Esophagus mucosa (tissue), 1 donor: ENCODE data around the gene TYW1B. TPM values are rescaled to one million over a fixed set of nuclear protein-coding genes. Genes with fewer than 3 reads are reported as not detected.
A peak's percentile ranks its signal among the peaks of the same experiment; 100 is the strongest.
"Not testable (repeated sequence)": the region's sequence is repeated elsewhere in the genome, so short reads cannot be mapped to it uniquely, and the experiment has no call there.

Experiments used
- ATAC-seq: fragments of 200-7000 bp; cut with Tn5 transposase; one replicate; pipeline ENCODE4 v1.9.1; 2020
- total RNA-seq: library from RNA; stranded (reverse); gene quantifications from one replicate; pipeline ENCODE4 v1.2.4, GENCODE V29; 2023
- donor health status: DM: yes; HTN: yes; CAD: no.

TYW1B gene
- 1.00 TPM for total RNA-seq

- peak; percentile 96 for ATAC-seq
These were observed at the start of gene TYW1B for GRCh38 chr7:72827839-72828591. TSS of gene TYW1B (minus strand) at chr7:72828200. CDS start at chr7:72828075, 125 bp downstream.

- not testable (repeated sequence) for ATAC-seq
These were observed 39.6 kb upstream of the TYW1B start for GRCh38 chr7:72867591-72867990.

- ATAC-seq: not testable (repeated sequence)
These were observed 30.9 kb upstream of the TYW1B start for GRCh38 chr7:72858846-72859400.

- ATAC-seq: not testable (repeated sequence)
These were observed 29.9 kb upstream of the TYW1B start for GRCh38 chr7:72857925-72858324.

GRCh38 chr7:72855261-72855660 lies 27.3 kb upstream of the TYW1B start:
- ATAC-seq: not testable (repeated sequence)

GRCh38 chr7:72852937-72853336 lies 24.9 kb upstream of the TYW1B start:
- peak; percentile 74 for ATAC-seq

GRCh38 chr7:72850746-72851145 lies 22.7 kb upstream of the TYW1B start:
- not testable (repeated sequence) for ATAC-seq

- ATAC-seq: not testable (repeated sequence)
These were observed 16.1 kb upstream of the TYW1B start for GRCh38 chr7:72844146-72844545.

GRCh38 chr7:72843166-72843565 lies 15.2 kb upstream of the TYW1B start:
- not testable (repeated sequence) for ATAC-seq

- ATAC-seq: not testable (repeated sequence)
These were observed 13.0 kb upstream of the TYW1B start for GRCh38 chr7:72840966-72841511.

GRCh38 chr7:72838315-72838714 lies 10.3 kb upstream of the TYW1B start:
- not testable (repeated sequence) for ATAC-seq

- not testable (repeated sequence) for ATAC-seq
These were observed 9.3 kb upstream of the TYW1B start for GRCh38 chr7:72837291-72837690.

- ATAC-seq: not testable (repeated sequence)
These were observed 2.6 kb upstream of the TYW1B start for GRCh38 chr7:72830567-72830966.

GRCh38 chr7:72829687-72830354 lies 1.8 kb upstream of the TYW1B start:
- ATAC-seq: peak; percentile 71

GRCh38 chr7:72829291-72829686 lies 1.3 kb upstream of the TYW1B start:
- ATAC-seq: peak; percentile 86

GRCh38 chr7:72823765-72824732 lies 4.0 kb downstream of the TYW1B start:
- not testable (repeated sequence) for ATAC-seq

- ATAC-seq: peak; percentile 87
These were observed 5.5 kb downstream of the TYW1B start for GRCh38 chr7:72822497-72822896.

GRCh38 chr7:72818663-72819361 lies 9.2 kb downstream of the TYW1B start:
- ATAC-seq: not testable (repeated sequence)

GRCh38 chr7:72817661-72818060 lies 10.3 kb downstream of the TYW1B start:
- peak; percentile 77 for ATAC-seq

GRCh38 chr7:72816370-72817157 lies 11.4 kb downstream of the TYW1B start:
- ATAC-seq: peak; percentile 73
